Mesothelial cell of epicardium (in vitro differentiated cells): Measurements from ENCODE around the gene ASB5. TPM values are rescaled to one million over a fixed set of nuclear protein-coding genes. Genes with fewer than 3 reads are reported as not detected.

ENCODE experiments used
- DNase-seq, 2 experiments: peaks; one replicate each; pipeline ENCODE4 v3.0.0; 2021; ENCODE audit warnings: low spot score in 2 of 2; ENCODE audit not compliant: unreplicated experiment in 2 of 2
- H3K27ac Mint-ChIP-seq: 2 replicates; pipeline ENCODE4 v1.8.0; 2021; ENCODE audit warnings: mixed read lengths
- H3K27me3 Mint-ChIP-seq: 2 replicates; pipeline ENCODE4 v1.8.0; 2021; ENCODE audit warnings: low read depth, mixed read lengths
- H3K36me3 Mint-ChIP-seq: 2 replicates; pipeline ENCODE4 v1.8.0; 2021; ENCODE audit warnings: mixed read lengths
- H3K4me1 Mint-ChIP-seq: 2 replicates; pipeline ENCODE4 v1.8.0; 2021; ENCODE audit warnings: mixed read lengths
- H3K4me3 Mint-ChIP-seq: 2 replicates; pipeline ENCODE4 v1.8.0; 2021; ENCODE audit warnings: mild to moderate bottlenecking, moderate library complexity, mixed read lengths
- H3K9me3 Mint-ChIP-seq: 2 replicates; pipeline ENCODE4 v1.8.0; 2021; ENCODE audit warnings: mixed read lengths
- total RNA-seq: library from RNA; stranded (reverse); gene quantifications from 3 replicates; pipeline ENCODE4 v1.2.1, GENCODE V29; 2021
- TF ChIP-seq, protein P1 (sequence below): fragments of 200-600 bp; sonication (generic); IDR thresholded peaks from one replicate; pipeline ENCODE4 v1.5.0; 2021; ENCODE audit warnings: antibody characterized with exemption; ENCODE audit not compliant: unreplicated experiment

Gene ASB5
- total RNA-seq, 1 donor from 2014 or later: not detected

DNA sequence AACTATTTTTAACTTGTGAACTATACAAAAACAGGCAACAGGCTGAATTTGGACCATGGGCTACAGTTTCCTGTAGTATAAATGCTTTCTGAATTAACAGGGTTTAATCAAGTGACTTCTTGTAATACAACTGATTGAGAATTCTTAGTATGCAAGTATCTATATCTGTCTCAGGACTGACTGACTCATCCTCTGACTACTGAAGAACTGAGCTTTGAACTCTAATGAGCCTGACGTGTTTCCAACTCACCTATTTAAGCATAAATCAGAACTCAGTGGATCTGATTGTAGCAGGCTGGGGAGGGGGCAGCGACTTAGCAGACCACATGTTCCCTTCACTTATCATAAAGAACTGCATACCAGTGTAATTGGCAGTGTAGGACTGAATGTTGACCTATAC is 81.4 kb downstream of the ASB5 start:
- Mint-ChIP-seq H3K27me3 (no peaks in the 10 kb centered on the region), H3K4me1 (no peaks in the 10 kb centered on the region), H3K4me3 (no peak overlapping the region), H3K9me3 (no peaks in the 10 kb centered on the region), H3K27ac (no peak overlapping the region), H3K36me3 (no peaks in the 10 kb centered on the region)
- no peak for DNase-seq
- TF ChIP-seq, protein P1, sequence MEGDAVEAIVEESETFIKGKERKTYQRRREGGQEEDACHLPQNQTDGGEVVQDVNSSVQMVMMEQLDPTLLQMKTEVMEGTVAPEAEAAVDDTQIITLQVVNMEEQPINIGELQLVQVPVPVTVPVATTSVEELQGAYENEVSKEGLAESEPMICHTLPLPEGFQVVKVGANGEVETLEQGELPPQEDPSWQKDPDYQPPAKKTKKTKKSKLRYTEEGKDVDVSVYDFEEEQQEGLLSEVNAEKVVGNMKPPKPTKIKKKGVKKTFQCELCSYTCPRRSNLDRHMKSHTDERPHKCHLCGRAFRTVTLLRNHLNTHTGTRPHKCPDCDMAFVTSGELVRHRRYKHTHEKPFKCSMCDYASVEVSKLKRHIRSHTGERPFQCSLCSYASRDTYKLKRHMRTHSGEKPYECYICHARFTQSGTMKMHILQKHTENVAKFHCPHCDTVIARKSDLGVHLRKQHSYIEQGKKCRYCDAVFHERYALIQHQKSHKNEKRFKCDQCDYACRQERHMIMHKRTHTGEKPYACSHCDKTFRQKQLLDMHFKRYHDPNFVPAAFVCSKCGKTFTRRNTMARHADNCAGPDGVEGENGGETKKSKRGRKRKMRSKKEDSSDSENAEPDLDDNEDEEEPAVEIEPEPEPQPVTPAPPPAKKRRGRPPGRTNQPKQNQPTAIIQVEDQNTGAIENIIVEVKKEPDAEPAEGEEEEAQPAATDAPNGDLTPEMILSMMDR: no peak

DNA sequence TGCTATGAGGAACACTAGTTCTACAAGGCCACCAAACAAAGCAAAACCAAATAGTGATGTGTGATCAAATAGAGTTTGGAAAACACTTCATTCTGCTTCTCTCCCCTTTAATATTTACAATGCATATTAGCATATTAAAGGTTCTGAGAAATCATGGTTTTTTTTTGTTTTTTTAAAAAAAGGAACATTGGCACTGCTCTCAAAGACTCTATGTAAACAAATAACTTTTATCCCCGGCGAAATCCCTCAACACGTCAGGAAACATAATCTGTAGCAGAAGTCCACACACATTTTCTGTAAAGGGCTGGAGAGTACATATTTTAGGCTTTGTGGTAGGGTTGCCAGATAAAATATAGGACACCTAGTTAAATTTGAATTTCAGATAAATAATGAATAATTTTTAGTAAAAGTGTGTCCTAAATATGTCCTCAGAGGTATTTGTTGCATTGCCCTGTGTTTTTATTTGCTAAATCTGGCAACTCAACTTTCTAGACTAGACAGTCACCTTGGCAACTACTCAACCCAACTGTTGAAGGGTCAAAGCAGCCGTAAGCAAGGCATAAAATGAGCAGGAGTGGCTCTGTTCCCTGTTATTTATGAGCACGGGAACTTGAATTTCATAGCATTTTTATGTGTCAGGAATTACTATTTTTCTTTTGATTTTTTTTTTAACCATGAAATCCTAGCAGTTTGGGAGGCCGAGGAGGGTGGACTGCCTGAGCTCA is 82.2 kb downstream of the ASB5 start:
- H3K4me3 Mint-ChIP-seq: no peak overlapping the region
- H3K27ac Mint-ChIP-seq: no peak overlapping the region
- H3K4me1 Mint-ChIP-seq: no peaks in the 10 kb centered on the region
- H3K27me3 Mint-ChIP-seq: no peaks in the 10 kb centered on the region
- TF ChIP-seq, protein P1: no peak
- no peak for DNase-seq
- H3K9me3 Mint-ChIP-seq: no peaks in the 10 kb centered on the region
- no peaks in the 10 kb centered on the region for H3K36me3 Mint-ChIP-seq

DNA sequence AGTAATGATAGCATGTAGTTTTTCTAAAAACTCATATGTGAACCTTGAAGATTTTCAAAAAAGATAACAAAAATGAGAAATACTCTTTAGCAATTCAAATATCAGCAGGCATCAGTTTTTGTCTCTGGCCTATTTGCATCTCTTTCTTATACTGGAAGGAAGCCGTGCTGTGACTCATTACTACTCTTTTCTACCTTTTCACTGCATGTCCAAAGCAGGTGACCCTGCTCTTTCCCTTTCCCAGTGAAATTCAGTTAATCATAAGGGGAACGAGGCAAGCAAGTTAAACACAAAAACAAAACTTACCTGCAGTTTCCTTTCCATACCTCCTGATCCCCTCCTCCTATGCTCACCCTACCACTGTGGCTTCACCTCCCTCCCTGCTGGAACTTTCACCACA is 83.0 kb downstream of the ASB5 start:
- H3K36me3 Mint-ChIP-seq: no peaks in the 10 kb centered on the region
- no peaks in the 10 kb centered on the region for H3K9me3 Mint-ChIP-seq
- no peak for DNase-seq
- no peaks in the 10 kb centered on the region for H3K4me1 Mint-ChIP-seq
- no peak overlapping the region for H3K27ac Mint-ChIP-seq
- no peaks in the 10 kb centered on the region for H3K27me3 Mint-ChIP-seq
- H3K4me3 Mint-ChIP-seq: no peak overlapping the region
- TF ChIP-seq, protein P1: no peak

DNA sequence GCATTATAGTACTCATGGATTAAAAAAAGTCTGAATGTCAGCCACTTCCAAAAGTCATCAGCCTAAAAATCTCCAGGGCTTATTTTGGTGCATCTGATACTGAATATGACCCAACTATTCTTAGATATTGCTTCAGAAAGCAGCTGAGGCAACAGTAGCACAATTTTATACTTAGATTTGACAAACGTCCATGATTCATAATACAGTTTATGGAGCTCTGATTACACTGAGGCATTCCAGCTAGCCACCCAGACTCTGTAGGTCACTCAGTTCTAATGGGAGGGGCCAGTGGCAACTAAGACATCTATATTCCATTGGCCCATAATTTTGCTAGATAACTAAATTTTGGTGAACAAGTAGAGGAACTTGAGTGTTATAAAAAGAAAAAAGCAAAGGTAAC is 84.0 kb downstream of the ASB5 start:
- H3K27me3 Mint-ChIP-seq: no peaks in the 10 kb centered on the region
- no peaks in the 10 kb centered on the region for H3K4me1 Mint-ChIP-seq
- H3K27ac Mint-ChIP-seq: no peak overlapping the region
- no peak for DNase-seq
- no peaks in the 10 kb centered on the region for H3K36me3 Mint-ChIP-seq
- TF ChIP-seq, protein P1: no peak
- no peak overlapping the region for H3K4me3 Mint-ChIP-seq
- H3K9me3 Mint-ChIP-seq: no peaks in the 10 kb centered on the region

Other genes starting within 250 kb of the ASB5 start
- 2.4 to 2.7 TPM (median 2.7 TPM) in 3 replicates for gene WDR17, start 203.4 kb downstream of the ASB5 start, total RNA-seq
- gene SPATA4, start 73.6 kb downstream of the ASB5 start, total RNA-seq: 0.20 to 0.74 TPM (median 0.40 TPM) in 3 replicates
- gene SPCS3, start 50.7 kb upstream of the ASB5 start, total RNA-seq: 107 to 114 TPM (median 113 TPM) in 3 replicates